B cell (primary cell): ENCODE data around the gene LCN15. TPM values are rescaled to one million over a fixed set of nuclear protein-coding genes. Genes with fewer than 3 reads are reported as not detected.
A peak's percentile ranks its signal among the peaks of the same experiment; 100 is the strongest.

Source experiments
- ATAC-seq: fragments of 200-7000 bp; cut with Tn5 transposase; one replicate; pipeline ENCODE4 v1.10.0; 2021; ENCODE audit warnings: low read depth, mild to moderate bottlenecking, moderate number of reproducible peaks, moderate library complexity
- CTCF ChIA-PET: fragments of 350-600 bp; sonication (Branson Sonifier 250); formaldehyde crosslinking; loops from one replicate; lab custom pipeline; 2021; ENCODE audit warnings: antibody characterized with exemption, inconsistent platforms; lab: Charles Lee
- POLR2A ChIA-PET: fragments of 350-600 bp; sonication (Branson Sonifier 250); formaldehyde crosslinking; loops from one replicate; lab custom pipeline; 2021; ENCODE audit warnings: antibody characterized with exemption; lab: Charles Lee
- DNase-seq: peaks from one replicate; pipeline ENCODE4 v3.0.0; 2013
- H2AFZ ChIP-seq: 2 replicates; pipeline ENCODE4 v1.6.1; 2012; ENCODE audit warnings: mild to moderate bottlenecking, low read depth, low read length; ENCODE audit not compliant: insufficient read depth, poor library complexity, severe bottlenecking
- H3K27ac ChIP-seq, 2 donors: 1 replicate in 1 of 2; 2 replicates in 1 of 2; pipeline ENCODE4 v1.5.1; 2012 to 2013; ENCODE audit warnings: low read length in 2 of 2, mild to moderate bottlenecking in 2 of 2, moderate library complexity in 1 of 2
- H3K27me3 ChIP-seq, 4 experiments: fragments of 200-600 bp in 1 of 4; sonication (generic) in 1 of 4; replicated peaks in 1 of 4; 1 replicate in 2 of 4; 2 replicates in 2 of 4; pipeline versions ENCODE4 v1.6.1 to v1.7.0; 2013 to 2016; ENCODE audit warnings: low read length in 3 of 4, mild to moderate bottlenecking in 2 of 4, mixed read lengths in 1 of 4, moderate library complexity in 1 of 4; ENCODE audit not compliant: insufficient read depth in 4 of 4, control insufficient read depth in 3 of 4; ENCODE audit errors: control extremely low read depth in 1 of 4
- H3K36me3 ChIP-seq, 2 experiments: replicated peaks in 1 of 2; 1 replicate in 1 of 2; 2 replicates in 1 of 2; pipeline versions ENCODE4 v1.6.1 to v1.7.1; 2013; ENCODE audit warnings: low read length in 1 of 2; ENCODE audit not compliant: insufficient read depth in 2 of 2, control insufficient read depth in 1 of 2; ENCODE audit errors: control extremely low read depth in 1 of 2, extremely low read depth in 1 of 2
- H3K4me1 ChIP-seq, 2 donors: fragments of 200-600 bp in 1 of 2; sonication (generic) in 1 of 2; 1 replicate in 1 of 2; 2 replicates in 1 of 2; pipeline versions ENCODE4 v1.5.1 to v1.6.1; 2013 to 2017; ENCODE audit warnings: low read length in 2 of 2; ENCODE audit not compliant: control insufficient read depth in 2 of 2, insufficient read depth in 2 of 2
- H3K4me2 ChIP-seq: replicated peaks from 2 replicates; pipeline ENCODE3; 2012; ENCODE audit warnings: mild to moderate bottlenecking, low read depth, low read length; ENCODE audit not compliant: poor library complexity, severe bottlenecking
- H3K4me3 ChIP-seq, 5 experiments: fragments of 200-600 bp in 1 of 5; sonication (generic) in 1 of 5; 1 replicate in 3 of 5; 2 replicates in 2 of 5; pipeline versions ENCODE4 v1.5.1 to v1.7.0; 2011 to 2016; ENCODE audit warnings: low read length in 4 of 5, mild to moderate bottlenecking in 4 of 5, low read depth in 2 of 5, control low read depth in 1 of 5, moderate library complexity in 1 of 5; ENCODE audit not compliant: insufficient read depth in 1 of 5; ENCODE audit errors: control extremely low read depth in 1 of 5, extremely low read depth in 1 of 5
- H3K79me2 ChIP-seq: fragments of 200-600 bp; sonication (generic); one replicate; pipeline ENCODE4 v1.6.0; 2016; ENCODE audit warnings: low read length; ENCODE audit not compliant: control insufficient read depth, insufficient read depth
- H3K9ac ChIP-seq: fragments of 200-600 bp; sonication (generic); 2 replicates; pipeline ENCODE4 v1.6.1; 2017; ENCODE audit warnings: mild to moderate bottlenecking, low read length, moderate library complexity
- H3K9me3 ChIP-seq, 3 donors: one replicate each; pipeline versions ENCODE4 v1.6.1 to v1.7.1; 2013; ENCODE audit warnings: low read length in 2 of 3; ENCODE audit not compliant: control insufficient read depth in 2 of 3, insufficient read depth in 1 of 3; ENCODE audit errors: control extremely low read depth in 1 of 3
- H4K20me1 ChIP-seq: 2 replicates; pipeline ENCODE4 v1.6.0; 2012; ENCODE audit warnings: mild to moderate bottlenecking, low read length; ENCODE audit not compliant: insufficient read depth, control insufficient read depth, poor library complexity, severe bottlenecking
- H3K27ac Mint-ChIP-seq: one replicate; pipeline ENCODE4 v1.8.0; 2021; ENCODE audit warnings: mixed read lengths
- H3K27me3 Mint-ChIP-seq: one replicate; pipeline ENCODE4 v1.8.0; 2021; ENCODE audit warnings: mixed read lengths
- H3K4me1 Mint-ChIP-seq: one replicate; pipeline ENCODE4 v1.8.0; 2021; ENCODE audit warnings: mixed read lengths
- H3K4me3 Mint-ChIP-seq: one replicate; pipeline ENCODE4 v1.8.0; 2021; ENCODE audit warnings: mixed read lengths
- H3K9me3 Mint-ChIP-seq: one replicate; pipeline ENCODE4 v1.8.0; 2022; ENCODE audit warnings: mixed read lengths; ENCODE audit not compliant: insufficient read depth
- EZH2 ChIP-seq: IDR thresholded peaks from 2 replicates; pipeline ENCODE4 v1.6.1; 2012; ENCODE audit warnings: borderline replicate concordance, low read depth, mild to moderate bottlenecking, moderate library complexity, low read length; ENCODE audit not compliant: insufficient read depth, poor library complexity, severe bottlenecking
- WGBS: methylation state at CpG from one replicate; pipeline ENCODE4 v1.1.5; 2013; ENCODE audit warnings: missing lambda C conversion rate; ENCODE audit not compliant: insufficient coverage; 5-methylcytosine and 5-hydroxymethylcytosine counted together
- intact Hi-C: fragments of 100-400 bp; cut with micrococcal nuclease; formaldehyde crosslinking; loops from one replicate; pipeline ENCODE4 v1.10.0; 2022
- polyA plus RNA-seq: library from polyadenylated mRNA; depleted of rRNA; stranded (reverse); fragments of >200 nt; gene quantifications from 2 replicates; pipeline ENCODE4 v1.2.3, GENCODE V29; 2012
- total RNA-seq, 2 donors: library from RNA; stranded (reverse); fragments of 120-200 nt in 1 of 2; gene quantifications; 1 replicate in 1 of 2; 2 replicates in 1 of 2; pipeline versions ENCODE4 v1.2.3 to v1.2.4, GENCODE V29; 2013 to 2022
- TF ChIP-seq, protein P1 (sequence below): fragments of 200-600 bp; IDR thresholded peaks from one replicate; pipeline ENCODE4 v1.8.0; 2022; ENCODE audit warnings: antibody characterized with exemption, mild to moderate bottlenecking

Gene LCN15
- total and polyA plus RNA-seq, 2 donors (not counting 1 experiment from before 2014, with no cell fraction given): not detected

DNA sequence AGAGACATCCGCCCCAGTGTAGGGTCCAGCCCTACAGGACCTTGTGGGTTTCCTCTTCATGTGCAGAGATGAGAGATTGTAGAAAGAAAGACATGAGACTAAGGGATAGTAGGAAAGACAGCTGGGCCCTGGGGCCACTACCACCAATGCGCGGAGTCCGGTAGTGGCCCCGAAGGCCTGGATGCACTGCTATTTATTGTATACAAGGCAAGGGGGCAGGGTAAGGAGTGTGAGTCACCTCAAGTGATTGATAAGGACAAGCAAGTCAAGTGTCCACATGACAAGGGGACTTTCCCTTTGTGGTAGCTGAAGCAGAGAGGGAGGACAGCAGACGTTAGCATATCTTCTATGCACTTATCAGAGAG lies 20.7 kb upstream of the LCN15 start:
- Histone ChIP-seq H3K27ac (no peak overlapping the region), H3K27me3 (no peaks in the 10 kb centered on the region), H3K4me1 (peaks cover 3 to 6% of the 10 kb centered on the region in 2 donors), H4K20me1 (no peaks in the 10 kb centered on the region), H3K9me3 (no peaks in the 10 kb centered on the region), H3K4me3 (no peak overlapping the region), H2AFZ (no peak overlapping the region), H3K36me3 (no peaks in the 10 kb centered on the region), H3K9ac (no peak overlapping the region), H3K4me2 (no peak overlapping the region), H3K79me2 (no peaks in the 10 kb centered on the region)
- no peak for TF ChIP-seq EZH2
- TF ChIP-seq, protein P1, sequence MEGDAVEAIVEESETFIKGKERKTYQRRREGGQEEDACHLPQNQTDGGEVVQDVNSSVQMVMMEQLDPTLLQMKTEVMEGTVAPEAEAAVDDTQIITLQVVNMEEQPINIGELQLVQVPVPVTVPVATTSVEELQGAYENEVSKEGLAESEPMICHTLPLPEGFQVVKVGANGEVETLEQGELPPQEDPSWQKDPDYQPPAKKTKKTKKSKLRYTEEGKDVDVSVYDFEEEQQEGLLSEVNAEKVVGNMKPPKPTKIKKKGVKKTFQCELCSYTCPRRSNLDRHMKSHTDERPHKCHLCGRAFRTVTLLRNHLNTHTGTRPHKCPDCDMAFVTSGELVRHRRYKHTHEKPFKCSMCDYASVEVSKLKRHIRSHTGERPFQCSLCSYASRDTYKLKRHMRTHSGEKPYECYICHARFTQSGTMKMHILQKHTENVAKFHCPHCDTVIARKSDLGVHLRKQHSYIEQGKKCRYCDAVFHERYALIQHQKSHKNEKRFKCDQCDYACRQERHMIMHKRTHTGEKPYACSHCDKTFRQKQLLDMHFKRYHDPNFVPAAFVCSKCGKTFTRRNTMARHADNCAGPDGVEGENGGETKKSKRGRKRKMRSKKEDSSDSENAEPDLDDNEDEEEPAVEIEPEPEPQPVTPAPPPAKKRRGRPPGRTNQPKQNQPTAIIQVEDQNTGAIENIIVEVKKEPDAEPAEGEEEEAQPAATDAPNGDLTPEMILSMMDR: no peak
- ChIA-PET CTCF (interaction anchor here (1.2 to 10.5 kb wide), 6 partner anchors 10 to 262 kb away, joined by 4 to 106 read pairs (median 6); partner anchors contain the start of gene AJM1), POLR2A (no interaction called here)
- ATAC-seq (no peak), DNase-seq (no peak)
- no peak overlapping the region for H3K4me3 Mint-ChIP-seq
- WGBS: 93% methylated on average over 3 of the region's 6 CpGs
- no peaks in the 10 kb centered on the region for H3K9me3 Mint-ChIP-seq
- no peak overlapping the region for H3K27ac Mint-ChIP-seq
- H3K27me3 Mint-ChIP-seq: no peaks in the 10 kb centered on the region
- intact Hi-C loops: no loop called here
- H3K4me1 Mint-ChIP-seq: peaks cover 8% of the 10 kb centered on the region

- intact Hi-C loops: no loop called here
- TF ChIP-seq EZH2: no peak
- TF ChIP-seq, protein P1: peak; percentile 71
- WGBS: no CpG with 5 or more reads among the region's 9 CpGs
- H3K4me3 Mint-ChIP-seq: no peak overlapping the region
- ATAC-seq: no peak
- peaks cover under 1% of the 10 kb centered on the region for H3K27me3 Mint-ChIP-seq
- no peak overlapping the region for H3K27ac Mint-ChIP-seq
- POLR2A ChIA-PET: no interaction called here
- Histone ChIP-seq H3K27me3 (no peaks in the 10 kb centered on the region), H3K4me1 (peaks cover 3 to 6% of the 10 kb centered on the region in 2 donors), H2AFZ (no peak overlapping the region), H3K4me2 (no peak overlapping the region), H3K9ac (no peak overlapping the region), H3K79me2 (no peaks in the 10 kb centered on the region), H3K9me3 (no peaks in the 10 kb centered on the region), H3K36me3 (no peaks in the 10 kb centered on the region), H3K4me3 (no peak overlapping the region), H3K27ac (no peak overlapping the region), H4K20me1 (no peaks in the 10 kb centered on the region)
- no peaks in the 10 kb centered on the region for H3K9me3 Mint-ChIP-seq
- CTCF ChIA-PET: interaction anchor here (0.9 to 10.5 kb wide), 6 partner anchors 10 to 262 kb away, joined by 3 to 106 read pairs (median 5); partner anchors contain the start of gene LCN8
- peak; percentile 61 for DNase-seq
- peaks cover 8% of the 10 kb centered on the region for H3K4me1 Mint-ChIP-seq
Measured at GRCh38 chr9:136784249-136784996, 20.1 kb upstream of the LCN15 start.
